CD8-positive, alpha-beta memory T cell (primary cell): ENCODE results near the gene EVL. TPM values are rescaled to one million over a fixed set of nuclear protein-coding genes. Genes with fewer than 3 reads are reported as not detected.
"Not testable (repeated sequence)": the region's sequence is repeated elsewhere in the genome, so short reads cannot be mapped to it uniquely, and the experiment has no call there.

Source experiments
- CTCF ChIA-PET: fragments of 350-600 bp; sonication (Branson Sonifier 250); formaldehyde crosslinking; loops from one replicate; lab custom pipeline; 2021; ENCODE audit warnings: antibody characterized with exemption; lab: Charles Lee
- POLR2A ChIA-PET: fragments of 350-600 bp; sonication (Branson Sonifier 250); formaldehyde crosslinking; loops from one replicate; lab custom pipeline; 2021; ENCODE audit warnings: antibody characterized with exemption; lab: Charles Lee
- DNase-seq, 5 donors: peaks; one replicate each; pipeline versions ENCODE4 v3.0.0 to v3.0.0-alpha.2; 2020 to 2022; ENCODE audit warnings: mixed read lengths in 1 of 5
- H3K27ac ChIP-seq: one replicate; pipeline ENCODE4 v1.7.0; 2013; ENCODE audit warnings: low read depth, mild to moderate bottlenecking, low read length, moderate library complexity
- H3K27me3 ChIP-seq: 2 replicates; pipeline ENCODE4 v1.7.0; 2013; ENCODE audit warnings: low read length, mild to moderate bottlenecking; ENCODE audit not compliant: insufficient read depth, poor library complexity, severe bottlenecking
- H3K36me3 ChIP-seq: 2 replicates; pipeline ENCODE4 v1.7.0; 2013; ENCODE audit warnings: mild to moderate bottlenecking, low read length, moderate library complexity; ENCODE audit not compliant: insufficient read depth
- H3K4me1 ChIP-seq: 2 replicates; pipeline ENCODE4 v1.7.0; 2013; ENCODE audit warnings: mild to moderate bottlenecking, low read length, moderate library complexity; ENCODE audit not compliant: insufficient read depth
- H3K4me3 ChIP-seq: 2 replicates; pipeline ENCODE4 v1.7.0; 2013; ENCODE audit warnings: mild to moderate bottlenecking, low read length
- H3K9me3 ChIP-seq: 2 replicates; pipeline ENCODE4 v1.7.0; 2013; ENCODE audit warnings: mild to moderate bottlenecking, low read length
- H3K27ac Mint-ChIP-seq, 8 donors: one replicate each; pipeline ENCODE4 v1.8.0; 2020 to 2021; ENCODE audit warnings: mixed read lengths in 8 of 8, mild to moderate bottlenecking in 6 of 8, inconsistent platforms in 3 of 8, moderate library complexity in 3 of 8
- H3K27me3 Mint-ChIP-seq, 2 donors: one replicate each; pipeline ENCODE4 v1.8.0; 2020 to 2021; ENCODE audit warnings: mixed read lengths in 2 of 2, mild to moderate bottlenecking in 1 of 2, moderate library complexity in 1 of 2
- H3K36me3 Mint-ChIP-seq, 3 donors: one replicate each; pipeline ENCODE4 v1.8.0; 2020 to 2021; ENCODE audit warnings: mixed read lengths in 3 of 3, inconsistent platforms in 1 of 3, mild to moderate bottlenecking in 1 of 3
- H3K4me1 Mint-ChIP-seq, 3 donors: one replicate each; pipeline ENCODE4 v1.8.0; 2020 to 2021; ENCODE audit warnings: mixed read lengths in 3 of 3, inconsistent platforms in 1 of 3, mild to moderate bottlenecking in 1 of 3
- H3K4me3 Mint-ChIP-seq, 7 donors: one replicate each; pipeline ENCODE4 v1.8.0; 2020 to 2021; ENCODE audit warnings: mixed read lengths in 7 of 7, mild to moderate bottlenecking in 6 of 7, moderate library complexity in 4 of 7, inconsistent platforms in 2 of 7
- H3K9me3 Mint-ChIP-seq, 5 donors: one replicate each; pipeline ENCODE4 v1.8.0; 2020 to 2022; ENCODE audit warnings: mixed read lengths in 5 of 5, mild to moderate bottlenecking in 3 of 5, moderate library complexity in 2 of 5, inconsistent platforms in 1 of 5
- polyA plus RNA-seq: library from polyadenylated mRNA; unstranded; fragments of 300-500 nt; fragmentation: Illumina TruSeq; gene quantifications from one replicate; pipeline ENCODE4 v1.2.3, GENCODE V29; 2021
- total RNA-seq, 2 experiments: library from RNA; stranded (reverse); gene quantifications; one replicate each; pipeline ENCODE4 v1.2.3, GENCODE V29; 2021

Gene EVL
- total and polyA plus RNA-seq, 3 experiments from 2014 or later: 129 to 228 (median 218) TPM

GRCh38 chr14:100181876-100182551 lies 116.8 kb downstream of the EVL start:
- H3K27me3 Mint-ChIP-seq, H3K27me3 ChIP-seq, CTCF ChIA-PET, H3K9me3 ChIP-seq, H3K4me3 ChIP-seq, H3K9me3 Mint-ChIP-seq, H3K4me1 Mint-ChIP-seq, H3K27ac ChIP-seq, POLR2A ChIA-PET, H3K36me3 Mint-ChIP-seq, H3K4me3 Mint-ChIP-seq, H3K4me1 ChIP-seq, H3K36me3 ChIP-seq, DNase-seq: not testable (repeated sequence)
- H3K27ac Mint-ChIP-seq: peak overlapping the region in 1 of 8 donors; percentile 24

- Histone ChIP-seq H3K4me3 (no peak overlapping the region), H3K27me3 (no peaks in the 10 kb centered on the region), H3K9me3 (no peaks in the 10 kb centered on the region), H3K36me3 (no peaks in the 10 kb centered on the region), H3K4me1 (peaks cover 3% of the 10 kb centered on the region), H3K27ac (no peak overlapping the region)
- Mint-ChIP-seq H3K27ac (no peak overlapping the region), H3K4me3 (no peak overlapping the region), H3K27me3 (peaks cover 0 to 2% of the 10 kb centered on the region in 2 donors), H3K4me1 (no peaks in the 10 kb centered on the region), H3K36me3 (no peaks in the 10 kb centered on the region), H3K9me3 (no peaks in the 10 kb centered on the region)
- CTCF ChIA-PET: interaction anchor here (1.0 kb wide), 2 partner anchors 83 to 212 kb away, joined by 3 read pairs; no protein-coding TSS in a partner anchor
- no peak for DNase-seq
- POLR2A ChIA-PET: no interaction called here
Observed at GRCh38 chr14:100187247-100187833, 122.1 kb downstream of the EVL start.

- Mint-ChIP-seq H3K9me3 (no peaks in the 10 kb centered on the region), H3K4me1 (peaks cover 5 to 6% (median 5%) of the 10 kb centered on the region in 3 donors), H3K4me3 (peak overlapping the region in 1 of 7 donors; percentile 1), H3K36me3 (no peaks in the 10 kb centered on the region), H3K27me3 (peaks cover 0 to 2% of the 10 kb centered on the region in 2 donors), H3K27ac (no peak overlapping the region)
- Histone ChIP-seq H3K4me1 (peaks cover 11% of the 10 kb centered on the region), H3K36me3 (no peaks in the 10 kb centered on the region), H3K27ac (no peak overlapping the region), H3K9me3 (no peaks in the 10 kb centered on the region), H3K4me3 (no peak overlapping the region), H3K27me3 (no peaks in the 10 kb centered on the region)
- POLR2A ChIA-PET: no interaction called here
- CTCF ChIA-PET: interaction anchor here (0.6 to 1.0 kb wide), 3 partner anchors 84 to 213 kb away, joined by 3 read pairs; no protein-coding TSS in a partner anchor
- no peak for DNase-seq
Observed at GRCh38 chr14:100188392-100189030, 123.3 kb downstream of the EVL start.

DNA sequence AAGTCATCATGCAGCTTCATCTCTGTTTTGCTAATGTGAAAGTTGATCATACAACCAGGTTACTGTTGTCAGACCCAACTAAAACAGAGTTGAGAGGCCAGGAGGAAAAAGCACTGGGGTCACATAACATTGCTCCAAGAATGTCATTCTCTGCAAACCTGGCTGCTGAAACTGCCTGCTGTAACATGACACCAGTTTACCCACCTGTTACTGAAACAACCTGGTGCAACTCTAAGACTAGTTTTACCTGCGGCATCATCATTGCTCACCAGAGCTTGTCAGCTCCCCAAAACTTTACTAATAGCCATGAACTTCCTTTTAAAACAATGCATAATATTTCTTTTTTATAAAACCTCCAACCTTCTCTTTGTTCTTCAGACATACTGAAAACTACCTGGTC lies 124.9 kb downstream of the EVL start:
- Mint-ChIP-seq H3K4me1 (peaks cover 10 to 13% (median 12%) of the 10 kb centered on the region in 3 donors), H3K9me3 (no peaks in the 10 kb centered on the region), H3K27ac (peak overlapping the region in 1 of 8 donors; percentile 75), H3K27me3 (no peaks in the 10 kb centered on the region), H3K36me3 (no peaks in the 10 kb centered on the region), H3K4me3 (no peak overlapping the region)
- H3K4me3 ChIP-seq: no peak overlapping the region
- no peaks in the 10 kb centered on the region for H3K9me3 ChIP-seq
- CTCF ChIA-PET: no interaction called here
- POLR2A ChIA-PET: no interaction called here
- H3K27me3 ChIP-seq: no peaks in the 10 kb centered on the region
- no peaks in the 10 kb centered on the region for H3K36me3 ChIP-seq
- H3K27ac ChIP-seq: no peak overlapping the region
- H3K4me1 ChIP-seq: peaks cover 13% of the 10 kb centered on the region
- no peak for DNase-seq

GRCh38 chr14:100191584-100192249 lies 126.5 kb downstream of the EVL start:
- Mint-ChIP-seq H3K4me1 (peaks cover 10 to 13% (median 12%) of the 10 kb centered on the region in 3 donors), H3K4me3 (peak overlapping the region in 1 of 7 donors; percentile 59), H3K27me3 (no peaks in the 10 kb centered on the region), H3K27ac (peak overlapping the region in 2 of 8 donors; percentile 38 to 63), H3K36me3 (no peaks in the 10 kb centered on the region), H3K9me3 (no peaks in the 10 kb centered on the region)
- Histone ChIP-seq H3K27ac (no peak overlapping the region), H3K36me3 (no peaks in the 10 kb centered on the region), H3K27me3 (no peaks in the 10 kb centered on the region), H3K9me3 (no peaks in the 10 kb centered on the region), H3K4me1 (peaks cover 13% of the 10 kb centered on the region), H3K4me3 (no peak overlapping the region)
- CTCF ChIA-PET: interaction anchor here (0.9 to 5.1 kb wide), 28 partner anchors 7 to 216 kb away, joined by 3 to 69 read pairs (median 10); partner anchors contain the start of gene EVL
- no peak for DNase-seq
- POLR2A ChIA-PET: no interaction called here

GRCh38 chr14:100192250-100192671 lies 127.0 kb downstream of the EVL start:
- Mint-ChIP-seq H3K27me3 (no peaks in the 10 kb centered on the region), H3K36me3 (no peaks in the 10 kb centered on the region), H3K4me3 (peak overlapping the region; percentile 48 to 82 (median 60)), H3K9me3 (no peaks in the 10 kb centered on the region), H3K4me1 (peaks cover 10 to 13% (median 12%) of the 10 kb centered on the region in 3 donors), H3K27ac (peak overlapping the region in 7 of 8 donors; percentile 29 to 91 (median 80))
- peaks cover 13% of the 10 kb centered on the region for H3K4me1 ChIP-seq
- peak overlapping the region; percentile 47 for H3K4me3 ChIP-seq
- H3K27me3 ChIP-seq: no peaks in the 10 kb centered on the region
- POLR2A ChIA-PET: interaction anchor here (1.0 to 1.5 kb wide), 3 partner anchors 22 to 45 kb away, joined by 3 to 5 read pairs (median 4); no protein-coding TSS in a partner anchor
- peak overlapping the region; percentile 75 for H3K27ac ChIP-seq
- CTCF ChIA-PET: interaction anchor here (0.9 to 5.1 kb wide), 60 partner anchors 8 to 226 kb away, joined by 3 to 69 read pairs (median 6); partner anchors contain the start of gene EVL
- no peaks in the 10 kb centered on the region for H3K9me3 ChIP-seq
- H3K36me3 ChIP-seq: no peaks in the 10 kb centered on the region
- DNase-seq: peak in 1 of 5 donors; percentile 6

- H3K4me1 Mint-ChIP-seq: peaks cover 10 to 13% (median 12%) of the 10 kb centered on the region in 3 donors
- peak overlapping the region; percentile 47 for H3K4me3 ChIP-seq
- CTCF ChIA-PET: interaction anchor here (0.6 to 5.1 kb wide), 76 partner anchors 9 to 261 kb away, joined by 3 to 69 read pairs (median 5); partner anchors contain the start of gene EVL
Observed at GRCh38 chr14:100192672-100193416, 127.6 kb downstream of the EVL start.

More at GRCh38 chr14:100192672-100193416, 127.6 kb downstream of the EVL start:
- POLR2A ChIA-PET: interaction anchor here (0.5 to 1.5 kb wide), 6 partner anchors 22 to 211 kb away, joined by 3 to 5 read pairs (median 4); no protein-coding TSS in a partner anchor
- H3K9me3 Mint-ChIP-seq: no peaks in the 10 kb centered on the region
- Histone ChIP-seq H3K36me3 (no peaks in the 10 kb centered on the region), H3K27me3 (no peaks in the 10 kb centered on the region), H3K27ac (peak overlapping the region; percentile 75), H3K4me1 (peaks cover 13% of the 10 kb centered on the region), H3K9me3 (no peaks in the 10 kb centered on the region)
- H3K27ac Mint-ChIP-seq: peak overlapping the region; percentile 89 to 95 (median 91)
- H3K27me3 Mint-ChIP-seq: no peaks in the 10 kb centered on the region
- peak overlapping the region; percentile 48 to 82 (median 68) for H3K4me3 Mint-ChIP-seq
- no peaks in the 10 kb centered on the region for H3K36me3 Mint-ChIP-seq
- peak; percentile 99 to 100 (median 100) for DNase-seq
